GM18526 (cell line): Measurements from ENCODE around the gene AGAP1.

Source experiments
- POLR2A ChIP-seq: IDR thresholded peaks from 3 replicates; pipeline ENCODE4 v1.6.1; 2011; ENCODE audit not compliant: insufficient read length; ENCODE audit errors: extremely low read depth

The AGAP1 gene

DNA sequence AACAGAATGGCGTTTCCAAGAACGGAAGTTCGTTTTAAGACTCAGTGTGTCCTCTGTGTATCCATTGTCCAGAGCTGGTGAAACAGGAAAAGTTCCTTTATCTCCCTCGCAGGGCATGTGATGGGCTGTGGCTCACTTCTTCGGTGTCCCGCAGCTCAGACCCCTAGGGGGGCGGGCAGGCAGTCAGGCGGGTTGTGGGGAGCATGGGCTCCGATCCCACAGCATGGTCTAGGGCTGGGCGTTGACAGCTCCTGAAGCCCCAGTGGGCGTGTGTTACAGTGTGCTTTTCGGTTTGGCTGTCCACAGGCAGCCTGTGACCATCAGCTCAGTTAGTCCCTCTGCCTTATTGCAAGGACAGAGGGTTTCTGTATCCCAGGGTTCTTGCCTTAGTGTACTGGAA is 319.6 kb downstream of the AGAP1 start:
- TF ChIP-seq POLR2A, result no peak

DNA sequence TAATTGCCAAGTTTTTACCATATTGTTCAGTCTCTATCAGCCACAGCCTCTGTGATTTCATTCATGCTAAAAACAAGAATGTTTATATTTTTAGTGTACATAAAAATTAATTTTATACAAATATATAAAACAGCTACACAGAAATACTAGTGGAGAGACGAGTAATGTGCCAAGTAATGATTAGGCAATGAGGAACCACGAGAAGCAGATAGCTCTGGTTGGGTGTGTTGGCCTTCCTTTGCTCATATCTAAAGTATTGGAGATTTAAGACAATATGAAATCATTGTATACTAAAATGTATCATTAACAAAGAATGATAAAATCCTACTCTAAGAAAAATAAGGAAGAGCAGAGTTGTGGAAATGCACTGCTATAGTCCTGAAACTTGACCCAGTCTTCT is 326.7 kb downstream of the AGAP1 start:
- no peak for TF ChIP-seq POLR2A

DNA sequence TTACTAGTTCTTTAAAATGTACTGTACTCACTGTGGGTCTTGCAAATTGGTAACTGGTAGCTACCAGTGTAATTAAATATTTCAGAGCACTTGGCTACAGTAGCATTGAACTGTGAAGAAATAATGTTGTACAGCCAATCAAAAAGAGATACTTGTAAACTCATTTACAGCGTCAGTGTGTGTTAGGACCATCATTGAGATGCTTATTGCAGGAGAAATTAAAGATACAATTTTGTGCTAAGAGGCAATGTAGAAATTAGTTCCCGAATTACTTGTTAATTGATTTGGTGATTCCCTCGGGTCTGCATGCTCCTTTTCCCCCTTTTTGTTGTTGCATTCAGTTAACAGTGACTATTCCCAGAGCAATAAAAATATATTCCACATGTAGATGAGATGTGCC is 330.5 kb downstream of the AGAP1 start:
- TF ChIP-seq POLR2A, result no peak

- TF ChIP-seq POLR2A, result no peak
Measured at GRCh38 chr2:235825946-235826345, 332.1 kb downstream of the AGAP1 start.

- TF ChIP-seq POLR2A, result no peak
Measured at GRCh38 chr2:235826826-235827225, 333.0 kb downstream of the AGAP1 start.

GRCh38 chr2:235827585-235827992 is 333.7 kb downstream of the AGAP1 start:
- TF ChIP-seq POLR2A, result no peak

- no peak for TF ChIP-seq POLR2A
Measured at GRCh38 chr2:235829726-235830125, 335.9 kb downstream of the AGAP1 start.

GRCh38 chr2:235831755-235832154 is 337.9 kb downstream of the AGAP1 start:
- TF ChIP-seq POLR2A, result no peak

GRCh38 chr2:235832941-235833340 is 339.1 kb downstream of the AGAP1 start:
- no peak for TF ChIP-seq POLR2A

DNA sequence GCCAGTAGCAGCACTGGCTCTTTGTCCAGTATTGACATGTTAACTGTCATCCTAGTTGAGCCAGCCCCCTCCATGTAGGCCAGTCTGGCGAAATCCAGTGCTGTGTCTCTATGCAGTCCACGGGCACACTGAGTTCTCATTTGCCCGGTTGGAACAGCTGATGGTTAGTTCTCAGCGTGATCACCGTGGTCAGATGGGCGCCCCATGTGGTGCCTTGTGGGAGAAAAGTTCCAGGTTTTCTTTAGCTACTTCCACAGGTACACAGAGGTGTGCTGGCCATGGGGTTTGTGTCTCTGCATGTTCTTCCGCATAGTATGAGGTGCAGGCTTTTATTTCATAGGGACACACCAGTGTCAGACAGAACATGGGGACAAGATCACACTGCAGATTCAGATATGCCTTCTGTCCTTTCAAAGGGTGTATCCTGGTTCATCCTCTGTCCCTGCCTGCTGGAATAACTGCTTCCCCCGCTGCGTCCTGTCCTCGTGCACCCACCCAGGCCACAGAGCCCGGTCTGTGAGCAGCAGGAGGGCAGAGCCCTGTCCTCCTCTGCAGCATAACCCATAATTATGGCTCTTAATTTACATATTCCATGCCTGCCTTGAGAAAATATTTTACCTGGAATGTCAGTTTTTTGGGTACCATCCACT is 340.3 kb downstream of the AGAP1 start:
- no peak for TF ChIP-seq POLR2A

DNA sequence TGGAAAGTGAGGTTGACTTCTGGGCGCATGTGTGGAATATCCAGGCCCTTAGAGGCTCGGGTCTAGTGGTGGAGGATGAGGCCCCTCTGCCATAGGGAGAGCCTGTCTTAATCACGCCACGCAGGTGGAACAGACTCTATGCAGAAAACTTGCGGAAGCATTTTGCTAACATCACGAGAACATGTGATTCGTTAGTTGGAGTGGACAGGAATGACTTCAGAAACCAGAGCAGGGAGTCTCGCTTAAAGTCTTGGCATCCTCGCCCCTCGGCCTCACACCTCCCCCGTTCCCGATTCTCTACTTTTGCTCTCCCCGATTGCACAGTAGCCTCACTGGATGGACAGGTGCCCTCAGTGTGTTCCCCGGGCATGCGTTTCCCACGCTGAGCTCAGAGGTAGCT is 340.9 kb downstream of the AGAP1 start:
- TF ChIP-seq POLR2A, result no peak

GRCh38 chr2:235835810-235836209 is 342.0 kb downstream of the AGAP1 start:
- TF ChIP-seq POLR2A, result no peak

- TF ChIP-seq POLR2A, result no peak
Measured at GRCh38 chr2:235836491-235836911, 342.7 kb downstream of the AGAP1 start.

DNA sequence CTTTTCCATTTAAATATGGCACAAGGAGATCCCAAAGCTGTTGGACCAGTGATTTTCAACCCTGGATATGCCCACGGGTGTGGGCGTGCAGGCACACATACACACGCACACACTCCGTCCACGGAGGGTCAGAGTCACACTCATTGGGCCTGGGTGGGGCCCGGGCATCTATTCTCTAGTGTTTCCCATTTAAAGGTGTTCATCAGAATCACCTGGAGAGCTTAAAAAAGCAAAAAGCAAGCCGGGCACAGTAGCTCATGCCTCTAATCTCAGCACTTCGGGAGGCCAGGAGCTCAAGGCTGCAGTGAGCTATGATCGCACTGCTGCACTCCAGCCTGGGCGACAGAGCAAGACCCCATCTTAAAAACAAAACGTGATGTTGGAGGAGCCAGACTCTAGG is 345.4 kb downstream of the AGAP1 start:
- TF ChIP-seq POLR2A, result no peak

- no peak for TF ChIP-seq POLR2A
Measured at GRCh38 chr2:235839974-235840373, 346.1 kb downstream of the AGAP1 start.

- TF ChIP-seq POLR2A, result no peak
Measured at GRCh38 chr2:235841863-235842262, 348.0 kb downstream of the AGAP1 start.

- TF ChIP-seq POLR2A, result no peak
Measured at GRCh38 chr2:235842941-235843340, 349.1 kb downstream of the AGAP1 start.

- no peak for TF ChIP-seq POLR2A
Measured at GRCh38 chr2:235843591-235844395, 349.9 kb downstream of the AGAP1 start.
